GM18870 (cell line): ENCODE results near the gene GNAQ.
"Not testable (repeated sequence)": the region's sequence is repeated elsewhere in the genome, so short reads cannot be mapped to it uniquely, and the experiment has no call there.

Source experiments
- ATAC-seq: cut with Tn5 transposase; IDR thresholded peaks from one replicate; pipeline ENCODE4 v1.9.1; 2021; ENCODE audit warnings: moderate library complexity; ENCODE audit not compliant: unreplicated experiment

The GNAQ gene

DNA sequence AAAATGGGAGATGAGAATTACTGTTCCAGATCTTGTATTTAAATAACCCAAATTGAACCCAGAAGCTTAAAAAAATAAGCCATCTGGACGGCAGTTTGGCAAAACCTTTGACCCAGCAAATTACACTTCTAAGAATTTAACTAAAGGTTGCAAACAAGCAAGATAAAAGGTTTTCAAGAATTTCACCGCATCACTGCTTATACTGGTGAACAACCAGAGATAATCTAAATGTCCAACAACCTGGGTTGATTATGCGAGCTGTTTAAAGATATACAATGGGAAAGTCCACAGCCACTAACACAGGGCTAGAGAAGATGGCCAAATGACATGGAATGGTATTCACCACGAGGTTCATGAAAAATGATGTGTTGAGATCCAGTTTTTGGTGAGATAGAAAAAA, 149.3 kb downstream of the GNAQ start:
- no peak for ATAC-seq

DNA sequence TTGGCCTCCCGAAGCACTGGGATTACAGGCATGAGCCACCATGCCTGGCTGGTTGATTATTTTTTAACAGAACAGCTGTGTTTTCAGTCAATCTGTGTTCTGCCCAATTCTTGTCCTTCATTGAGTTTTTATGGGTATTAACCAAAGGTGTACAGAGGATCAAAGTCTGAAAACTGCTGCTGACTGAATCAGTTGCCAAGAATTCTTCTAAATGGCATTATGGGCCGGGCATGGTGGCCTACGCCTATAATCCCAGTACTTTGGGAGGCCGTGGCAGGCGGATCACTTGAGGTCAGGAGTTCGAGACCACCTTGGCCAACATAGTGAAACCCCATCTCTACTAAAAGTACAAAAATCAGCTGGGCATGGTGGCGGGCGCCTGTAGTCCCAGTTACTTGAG, 150.0 kb downstream of the GNAQ start:
- not testable (repeated sequence) for ATAC-seq

DNA sequence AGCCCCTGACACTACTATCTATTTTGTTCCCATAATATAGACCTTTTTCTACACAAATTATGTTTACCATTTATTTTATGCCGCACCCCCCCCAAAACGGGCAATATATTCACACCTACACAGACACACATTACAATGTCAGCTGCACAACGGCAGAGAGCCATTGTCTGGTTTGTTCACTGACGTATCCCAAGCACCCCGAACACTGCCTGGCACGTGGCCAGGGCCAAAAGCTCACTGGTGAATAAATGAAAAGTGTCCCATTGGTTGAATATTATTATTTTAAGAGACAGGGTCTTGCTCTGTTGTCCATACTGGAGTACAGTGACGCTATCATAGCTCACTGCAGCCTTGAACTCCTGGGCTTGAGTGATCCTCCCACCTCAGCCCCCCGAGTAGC, 150.5 kb downstream of the GNAQ start:
- no peak for ATAC-seq

DNA sequence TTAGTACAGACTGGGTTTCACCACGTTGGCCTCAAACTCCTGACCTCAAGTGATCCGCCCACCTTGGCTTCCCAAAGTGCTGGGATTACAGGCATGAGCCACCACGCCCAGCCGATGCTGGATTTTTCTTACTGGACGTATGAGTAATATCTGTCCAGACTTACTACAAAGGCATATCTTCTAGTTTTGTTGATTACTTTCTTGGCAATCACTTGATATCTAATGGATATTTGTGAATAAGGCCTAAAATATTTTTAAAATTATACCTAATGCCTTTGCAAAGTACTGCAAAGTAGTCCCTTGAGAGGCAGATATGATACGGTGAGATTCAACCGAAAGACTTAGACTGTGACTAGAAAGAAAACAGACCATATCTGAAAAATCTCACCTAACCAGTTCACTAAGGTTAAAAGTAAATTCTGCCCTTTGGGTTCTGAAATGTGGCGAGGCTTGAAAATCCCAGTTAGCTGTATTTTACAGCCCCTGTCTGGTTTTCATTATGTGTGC, 152.1 kb downstream of the GNAQ start:
- no peak for ATAC-seq

DNA sequence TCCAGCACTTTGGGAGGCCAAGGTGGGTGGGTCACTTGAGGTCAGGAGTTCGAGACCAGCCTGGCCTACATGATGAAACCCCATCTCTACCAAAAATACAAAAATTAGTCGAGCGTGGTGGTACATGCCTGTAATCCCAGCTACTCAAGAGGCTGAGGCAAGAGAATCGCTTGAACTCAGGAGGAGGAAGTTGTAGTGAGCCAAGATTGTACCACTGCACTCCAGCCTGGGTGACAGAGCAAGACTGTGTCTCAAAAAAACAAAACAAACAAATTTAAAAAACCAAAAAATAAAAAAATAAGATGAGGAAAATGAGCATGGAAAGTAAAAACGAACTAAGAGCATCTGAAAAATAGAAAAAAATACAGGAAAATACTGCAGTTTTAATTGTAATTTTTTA, 152.8 kb downstream of the GNAQ start:
- not testable (repeated sequence) for ATAC-seq

DNA sequence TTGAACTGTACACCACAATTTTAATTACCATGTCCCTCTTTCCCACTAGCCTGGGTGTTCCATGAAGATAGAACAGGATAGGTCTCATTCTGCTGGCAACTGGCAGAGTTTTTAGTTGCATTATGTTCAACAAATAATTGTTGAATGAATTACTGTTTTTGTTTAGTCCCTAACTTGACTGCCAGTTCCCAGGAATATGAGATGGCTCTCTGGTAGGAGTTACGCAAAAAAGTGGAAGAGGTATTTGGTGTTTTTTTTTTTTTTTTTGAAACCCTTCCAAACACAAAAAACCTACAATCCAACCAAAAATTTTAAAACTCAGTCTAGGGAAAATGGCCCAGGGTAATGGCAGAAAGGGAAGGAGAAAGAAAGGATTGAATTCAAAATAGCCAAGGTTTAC, 153.6 kb downstream of the GNAQ start:
- ATAC-seq = no peak

DNA sequence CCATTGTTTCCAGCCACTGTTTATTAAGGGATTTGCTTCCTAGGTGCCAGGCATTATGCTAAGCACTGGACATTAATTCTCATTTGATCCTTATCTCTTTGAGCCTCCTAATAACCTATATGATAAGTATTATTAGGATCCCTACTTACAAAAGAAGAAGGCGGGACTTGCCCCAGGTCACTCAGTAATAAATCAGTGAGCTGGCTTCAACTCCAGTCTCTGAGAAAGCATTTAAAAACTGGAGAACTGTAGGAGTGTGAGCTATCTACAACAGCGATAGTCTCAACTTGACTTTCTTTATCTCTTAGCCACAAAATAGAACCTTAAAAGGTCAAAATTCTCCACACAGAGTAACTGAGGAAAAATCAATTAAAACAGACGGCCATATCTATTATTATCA, 155.0 kb downstream of the GNAQ start:
- ATAC-seq = no peak

DNA sequence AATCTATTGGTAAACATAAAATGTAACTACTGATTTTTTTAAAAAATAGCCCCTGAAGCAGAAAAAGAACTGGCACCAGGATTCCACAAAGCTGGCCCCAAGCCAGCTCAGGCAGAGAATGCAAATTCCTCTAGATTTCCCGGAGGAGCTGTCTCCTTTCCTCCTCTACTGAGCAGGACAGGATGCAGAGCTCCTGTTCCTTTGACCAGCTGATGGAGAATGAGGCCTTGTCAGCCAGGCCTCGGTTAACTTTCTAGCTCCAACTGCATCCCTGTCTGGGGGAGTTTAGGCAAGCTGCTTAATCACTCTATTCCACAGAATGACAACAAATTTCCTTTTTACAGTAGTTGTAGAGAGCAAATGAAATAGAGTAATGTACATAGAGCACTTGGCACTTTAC, 155.5 kb downstream of the GNAQ start:
- no peak for ATAC-seq

DNA sequence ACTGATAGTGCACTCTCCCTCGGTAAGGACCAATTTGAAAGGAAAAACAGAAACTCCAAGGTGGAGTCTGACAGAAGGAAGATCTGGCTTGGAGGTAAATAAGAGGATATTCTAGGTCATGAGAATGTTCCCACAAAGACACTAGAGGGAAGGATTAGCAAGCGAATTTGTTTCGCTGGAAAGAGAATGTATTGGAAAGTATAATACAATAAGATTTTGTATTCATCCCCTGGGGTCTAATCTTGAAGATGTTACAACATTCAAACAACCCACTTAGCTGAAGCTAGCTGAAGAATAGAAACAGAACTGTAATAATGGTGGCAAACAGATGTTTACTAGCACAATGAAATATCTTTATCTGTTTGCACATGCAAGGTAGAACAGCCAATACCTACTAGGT, 158.7 kb downstream of the GNAQ start:
- ATAC-seq = no peak

DNA sequence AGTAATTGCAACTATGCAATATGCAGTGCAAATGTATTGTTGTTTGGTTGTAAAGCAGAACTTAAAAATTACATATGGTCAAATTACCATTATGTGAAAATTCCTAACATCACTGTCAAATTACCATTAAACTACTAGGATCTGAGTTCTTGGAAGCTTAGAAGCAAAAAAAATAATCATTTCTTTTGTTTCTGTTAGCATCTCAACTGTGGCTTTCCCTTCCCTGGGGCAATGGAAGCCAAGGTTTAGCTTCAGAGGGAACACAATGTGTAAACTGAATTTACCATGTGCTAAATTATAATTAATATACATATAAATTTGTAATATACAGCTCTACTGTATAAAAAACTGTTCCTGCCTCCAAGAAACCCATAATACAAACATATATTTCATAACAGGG, 159.4 kb downstream of the GNAQ start:
- ATAC-seq = no peak

DNA sequence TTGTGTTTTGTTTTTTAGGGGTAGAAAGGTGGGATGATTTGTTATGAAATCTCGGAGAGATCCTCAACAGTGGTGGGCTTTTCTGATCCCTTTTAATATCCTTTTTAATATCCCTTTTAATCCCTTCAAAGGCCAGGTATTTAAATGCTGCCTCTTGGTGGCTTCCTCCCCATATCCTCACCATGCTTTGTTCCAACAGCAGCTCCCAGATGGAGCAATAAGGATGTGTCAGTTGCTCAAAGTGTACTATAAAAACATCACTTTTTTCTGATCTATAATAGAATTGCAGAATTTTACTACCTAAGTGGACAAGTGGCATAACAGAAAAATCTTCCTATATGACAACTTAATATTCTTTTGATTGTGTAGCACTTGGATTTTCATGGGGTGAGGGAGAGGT, 160.1 kb downstream of the GNAQ start:
- no peak for ATAC-seq

DNA sequence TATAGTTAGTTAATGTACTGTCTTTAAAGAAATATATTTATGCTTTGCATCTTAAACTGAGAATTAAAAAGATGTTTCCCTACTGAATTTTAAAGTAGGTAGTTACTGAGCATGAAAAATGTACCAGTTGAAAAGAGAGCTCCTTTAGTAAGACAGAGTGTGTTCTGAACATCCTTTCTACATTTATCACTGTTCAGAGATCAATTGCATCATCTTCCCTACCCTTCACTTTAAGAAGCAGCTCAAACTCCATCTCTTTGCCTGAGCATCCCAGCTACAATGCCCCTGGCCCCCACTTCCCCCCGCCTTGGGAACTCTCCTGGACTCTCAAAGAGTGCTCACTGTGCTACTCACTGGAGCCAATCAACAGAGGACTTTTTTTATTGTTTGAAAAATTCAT, 164.7 kb downstream of the GNAQ start:
- ATAC-seq = no peak

DNA sequence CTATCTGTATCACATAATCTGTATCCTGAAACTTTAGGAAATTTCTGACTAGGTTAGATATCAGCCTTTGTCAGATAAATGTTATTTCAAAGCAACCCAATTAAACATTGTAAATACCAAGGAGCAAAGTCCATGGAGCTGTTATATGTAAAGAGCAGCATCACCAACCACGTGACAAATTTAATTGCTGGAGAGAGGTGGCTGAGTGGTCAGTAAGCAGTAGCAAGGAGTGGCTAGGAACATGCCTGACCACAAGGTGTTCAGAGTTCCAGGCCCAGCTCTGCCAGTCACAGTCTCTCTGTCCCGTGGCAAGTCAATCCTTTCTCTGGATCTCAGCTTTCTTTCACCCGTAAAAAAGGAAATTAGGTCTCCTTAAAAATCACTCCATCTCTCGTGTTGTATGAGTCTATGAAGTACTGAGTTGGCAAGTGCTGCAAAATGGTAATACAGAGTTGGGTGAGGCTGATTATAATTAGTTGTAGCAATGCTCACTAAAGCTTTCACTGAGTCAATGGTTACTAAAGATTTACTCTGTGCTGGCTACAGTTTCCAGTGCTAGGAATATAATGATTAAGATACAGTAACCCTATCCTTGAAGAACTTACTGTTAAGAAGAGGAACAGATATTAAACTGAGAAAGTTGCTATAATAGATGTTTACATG, 166.1 kb downstream of the GNAQ start:
- no peak for ATAC-seq

DNA sequence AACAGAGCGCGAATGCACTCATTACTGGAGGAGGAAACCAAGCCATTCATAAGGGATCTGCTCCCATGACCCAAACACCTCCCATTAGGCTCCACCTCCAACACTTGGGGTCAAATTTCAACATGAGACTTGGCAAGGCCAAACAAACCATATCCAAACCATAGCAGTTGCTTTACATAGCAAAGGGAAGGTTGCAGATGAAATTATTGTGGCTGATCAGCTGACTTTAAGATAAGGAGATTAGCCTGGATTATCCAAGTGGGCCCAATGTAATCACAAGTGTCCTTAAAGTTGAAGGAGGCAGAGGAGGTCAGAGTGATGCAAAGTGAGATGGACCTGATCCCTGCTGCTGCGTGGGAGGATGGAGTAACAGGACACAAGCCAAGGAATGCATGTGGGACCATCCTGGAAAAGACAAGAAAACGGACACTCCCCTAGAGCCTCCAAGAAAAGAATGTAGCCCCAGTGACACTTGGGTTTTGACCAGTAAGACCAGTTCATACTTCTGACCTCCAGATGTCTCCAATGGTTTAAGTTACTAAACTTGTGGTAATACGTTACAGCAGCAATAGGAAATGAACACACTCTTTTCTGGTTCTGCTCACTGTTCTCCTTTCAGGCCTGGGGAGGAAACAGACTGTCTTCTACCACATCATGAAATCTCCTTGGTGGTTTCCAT, 167.3 kb downstream of the GNAQ start:
- ATAC-seq = no peak

DNA sequence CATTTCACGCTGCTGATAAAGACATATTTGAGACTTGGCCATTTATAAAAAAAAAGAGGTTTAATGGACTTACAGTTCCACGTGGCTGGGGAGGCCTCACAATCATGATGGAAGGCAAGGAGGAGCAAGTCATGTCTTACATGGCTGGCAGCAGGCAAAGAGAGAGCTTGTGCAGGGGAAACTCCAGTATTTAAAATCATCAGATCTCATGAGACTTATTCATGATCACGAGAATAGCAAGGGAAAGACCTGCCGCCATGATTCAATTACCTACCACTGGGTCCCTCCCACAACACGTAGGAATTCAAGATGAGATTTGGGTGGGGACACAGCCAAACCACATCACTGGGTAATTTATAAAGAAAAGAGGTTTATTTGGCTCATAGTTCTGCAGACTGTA, 168.0 kb downstream of the GNAQ start:
- not testable (repeated sequence) for ATAC-seq

DNA sequence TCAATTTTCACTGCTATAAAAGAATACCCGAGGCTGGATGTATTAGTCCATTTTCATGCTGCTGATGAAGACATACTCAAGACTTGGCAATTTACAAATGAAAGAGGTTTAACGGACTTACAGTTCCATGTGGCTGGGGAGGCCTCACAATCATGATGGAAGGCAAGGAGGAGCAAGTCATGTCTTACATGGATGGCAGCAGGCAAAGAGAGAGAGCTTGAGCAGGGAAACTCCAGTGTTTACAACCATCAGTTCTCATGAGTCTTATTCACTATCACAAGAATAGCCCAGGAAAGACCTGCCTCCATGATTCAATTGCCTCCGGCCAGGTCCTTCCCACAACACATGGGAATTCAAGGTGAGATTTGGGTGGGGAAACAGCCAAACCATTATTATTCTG, 170.7 kb downstream of the GNAQ start:
- ATAC-seq = not testable (repeated sequence)

DNA sequence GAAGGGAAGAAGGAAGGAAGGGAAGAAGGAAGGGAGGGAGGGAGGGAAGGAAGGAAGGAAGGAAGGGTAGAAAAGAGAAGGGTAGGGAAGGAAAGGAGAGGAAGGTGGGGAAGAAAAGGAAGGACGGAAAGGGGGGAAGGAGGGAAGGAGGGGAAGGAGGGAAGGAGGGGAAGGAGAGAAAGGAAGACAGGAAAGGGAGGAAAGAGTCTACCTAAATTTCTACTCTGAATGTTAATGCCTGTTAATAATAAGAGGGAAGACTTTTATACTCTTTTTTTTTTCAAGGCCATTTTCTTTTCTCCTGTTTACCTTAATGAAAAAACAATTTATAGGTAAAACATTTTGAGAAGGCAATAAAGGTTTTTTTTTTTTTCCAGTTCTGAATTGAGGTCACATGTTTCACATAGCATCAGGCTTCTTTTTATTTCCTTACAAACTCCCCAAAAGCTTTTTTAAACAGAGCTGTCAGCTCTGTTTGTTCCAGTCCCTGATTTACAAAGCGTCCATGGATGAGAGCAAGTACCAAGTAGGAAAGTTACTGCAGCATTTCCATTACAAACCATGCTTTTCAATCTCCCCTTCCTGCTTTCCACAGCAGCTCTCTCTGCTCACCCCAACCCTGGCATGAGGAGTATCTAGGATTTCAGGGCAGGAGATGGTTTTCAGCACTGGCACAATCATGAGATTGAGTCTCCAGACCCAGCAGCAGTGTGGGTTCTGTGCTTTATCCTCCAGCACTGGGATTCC, 173.9 kb downstream of the GNAQ start:
- ATAC-seq = no peak

DNA sequence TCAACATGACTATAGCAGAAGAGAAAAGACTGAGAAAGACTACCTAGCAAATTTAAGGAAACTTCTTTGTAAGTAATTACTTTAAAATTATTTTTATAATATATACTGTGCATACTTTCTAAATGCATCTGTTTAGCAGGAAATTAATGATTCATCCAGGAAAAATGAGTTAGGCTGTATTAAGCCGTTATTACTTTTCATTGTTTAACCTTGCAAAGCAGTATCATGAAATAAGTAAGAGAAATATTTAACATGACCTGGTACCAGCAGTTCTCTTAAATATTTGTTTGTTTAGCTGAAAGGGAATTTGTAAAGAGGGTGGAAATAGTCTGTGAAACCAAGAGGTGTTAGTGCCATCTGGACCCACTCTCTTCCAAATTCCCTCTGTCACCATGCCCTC, 175.0 kb downstream of the GNAQ start:
- ATAC-seq = no peak

DNA sequence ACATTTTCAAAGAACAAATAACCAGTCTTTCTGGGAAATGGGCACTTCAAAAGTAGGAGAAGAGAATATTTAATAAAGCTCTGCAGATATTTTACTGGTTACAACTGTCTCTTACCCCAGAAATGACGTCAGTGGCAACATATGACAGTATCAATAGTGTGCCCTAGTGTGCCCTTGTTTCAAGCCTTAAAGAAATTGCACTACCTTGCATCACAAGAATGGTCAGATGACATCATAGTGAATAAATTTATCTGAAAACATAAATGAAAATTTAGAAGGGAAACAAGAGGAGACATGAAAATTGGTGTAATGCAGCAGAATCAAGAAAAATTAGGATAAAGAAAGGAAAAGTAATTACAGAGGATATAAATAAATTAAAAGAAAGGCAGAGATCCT, 176.7 kb downstream of the GNAQ start:
- ATAC-seq = no peak

DNA sequence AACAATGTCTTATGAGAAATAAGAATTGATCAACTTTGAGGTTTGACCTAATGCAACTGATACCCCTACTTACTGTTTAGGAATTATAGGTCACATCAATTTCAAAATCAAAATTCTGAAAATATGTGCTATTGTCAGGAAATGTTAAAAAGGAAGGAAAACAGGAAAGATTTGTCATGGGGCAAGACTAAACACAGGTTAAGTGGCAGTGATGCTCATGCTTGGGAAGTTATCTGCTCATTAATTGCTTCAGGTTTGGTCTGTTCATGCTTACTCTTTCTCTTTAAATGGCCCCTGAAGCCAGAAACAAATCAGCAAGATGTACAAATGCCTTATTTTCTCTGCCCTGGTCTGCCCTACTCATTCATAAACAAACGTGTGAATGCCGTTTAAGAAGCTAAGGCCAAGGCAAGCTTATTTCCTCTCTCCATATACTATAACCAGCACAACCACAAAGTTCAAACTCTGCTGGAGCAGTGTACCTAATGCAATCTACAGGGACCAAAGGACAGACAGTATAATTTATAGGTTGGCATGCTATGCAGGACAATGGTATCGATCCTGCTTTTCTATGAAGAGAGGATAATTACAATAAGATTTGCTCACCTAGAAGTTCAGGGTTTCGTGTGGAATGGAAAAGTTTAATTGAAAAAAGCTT, 177.2 kb downstream of the GNAQ start:
- no peak for ATAC-seq

DNA sequence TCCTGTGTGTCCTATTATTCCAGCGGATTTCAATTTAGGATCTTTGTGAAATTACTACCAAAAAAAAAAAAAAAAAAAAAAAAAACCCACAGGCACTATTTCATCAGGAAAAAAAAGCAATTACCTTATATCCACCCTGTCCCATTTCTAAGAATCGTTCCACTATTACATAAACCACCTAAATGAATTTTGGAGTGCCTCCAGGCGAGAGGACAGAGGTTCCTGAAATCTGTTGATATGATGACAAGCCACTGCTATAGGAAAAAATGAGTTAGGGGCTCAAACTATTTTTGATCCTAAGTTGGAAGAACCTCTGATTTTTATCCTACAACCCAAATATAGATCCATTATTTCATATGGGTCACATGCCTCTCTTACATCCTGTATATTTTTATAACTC, 177.9 kb downstream of the GNAQ start:
- ATAC-seq = no peak
